Endometrial microvascular endothelial cells (primary cell): ENCODE data around the gene SETBP1. TPM values are rescaled to one million over a fixed set of nuclear protein-coding genes. Genes with fewer than 3 reads are reported as not detected.

Source experiments
- in situ Hi-C: cut with HindIII; loops from 2 replicates; pipeline ENCODE4 v1.10.0; 2017; ENCODE audit warnings: low sequenced_read_pairs, low pct_unique_long_range_greater_than_20kb; ENCODE audit errors: inconsistent ontology term
- total RNA-seq: library from RNA; depleted of rRNA; stranded (reverse); fragments of >200 nt; gene quantifications from one replicate; pipeline ENCODE4 v1.2.3, GENCODE V29; 2015; ENCODE audit errors: inconsistent ontology term

The SETBP1 gene
- total RNA-seq, 1 donor from 2014 or later = not detected

GRCh38 chr18:44742718-44743311, 62.1 kb downstream of the SETBP1 start:
- in situ Hi-C loops = no loop called here

- in situ Hi-C loops = no loop called here
Measured at GRCh38 chr18:44743631-44744030, 62.9 kb downstream of the SETBP1 start.

- in situ Hi-C loops = no loop called here
Measured at GRCh38 chr18:44744161-44745121, 63.8 kb downstream of the SETBP1 start.

- in situ Hi-C loops = no loop called here
Measured at GRCh38 chr18:44747157-44747556, 66.5 kb downstream of the SETBP1 start.

- in situ Hi-C loops = no loop called here
Measured at GRCh38 chr18:44748582-44748981, 67.9 kb downstream of the SETBP1 start.

GRCh38 chr18:44750774-44751173, 70.1 kb downstream of the SETBP1 start:
- in situ Hi-C loops = no loop called here

GRCh38 chr18:44754567-44754966, 73.9 kb downstream of the SETBP1 start:
- in situ Hi-C loops = no loop called here

- in situ Hi-C loops = no loop called here
Measured at GRCh38 chr18:44758861-44759631, 78.4 kb downstream of the SETBP1 start.

GRCh38 chr18:44759925-44760342, 79.2 kb downstream of the SETBP1 start:
- in situ Hi-C loops = no loop called here

- in situ Hi-C loops = no loop called here
Measured at GRCh38 chr18:44761812-44762211, 81.1 kb downstream of the SETBP1 start.

- in situ Hi-C loops = no loop called here
Measured at GRCh38 chr18:44763327-44763726, 82.6 kb downstream of the SETBP1 start.

GRCh38 chr18:44764863-44765262, 84.2 kb downstream of the SETBP1 start:
- in situ Hi-C loops = no loop called here

GRCh38 chr18:44765456-44765855, 84.8 kb downstream of the SETBP1 start:
- in situ Hi-C loops = no loop called here

- in situ Hi-C loops = no loop called here
Measured at GRCh38 chr18:44766450-44766849, 85.8 kb downstream of the SETBP1 start.

GRCh38 chr18:44767807-44768206, 87.1 kb downstream of the SETBP1 start:
- in situ Hi-C loops = no loop called here

- in situ Hi-C loops = no loop called here
Measured at GRCh38 chr18:44770641-44771040, 90.0 kb downstream of the SETBP1 start.

- in situ Hi-C loops = no loop called here
Measured at GRCh38 chr18:44771572-44771955, 90.9 kb downstream of the SETBP1 start.

GRCh38 chr18:44771956-44772917, 91.5 kb downstream of the SETBP1 start:
- in situ Hi-C loops = no loop called here
